PC-3 (cell line): ENCODE measurements around the gene NOP56.

Source experiments
- EZH2 ChIP-seq: fragments of 300-600 bp; sonication (generic); IDR thresholded peaks from one replicate; pipeline ENCODE4 v1.6.1; 2017; ENCODE audit warnings: antibody characterized with exemption, mild to moderate bottlenecking, low read length; ENCODE audit not compliant: unreplicated experiment
- EZH2phosphoT487 ChIP-seq: fragments of 300-600 bp; sonication (generic); IDR thresholded peaks from 2 replicates; pipeline ENCODE4 v1.6.1; 2018; ENCODE audit warnings: mild to moderate bottlenecking, antibody characterized with exemption, low read length, borderline replicate concordance
- TF ChIP-seq, protein P1 (sequence below): fragments of 300-600 bp; sonication (generic); conservative IDR thresholded peaks from 2 replicates; pipeline ENCODE4 v1.5.1; 2017; ENCODE audit warnings: antibody characterized with exemption, low read depth, mild to moderate bottlenecking, low read length

DNA sequence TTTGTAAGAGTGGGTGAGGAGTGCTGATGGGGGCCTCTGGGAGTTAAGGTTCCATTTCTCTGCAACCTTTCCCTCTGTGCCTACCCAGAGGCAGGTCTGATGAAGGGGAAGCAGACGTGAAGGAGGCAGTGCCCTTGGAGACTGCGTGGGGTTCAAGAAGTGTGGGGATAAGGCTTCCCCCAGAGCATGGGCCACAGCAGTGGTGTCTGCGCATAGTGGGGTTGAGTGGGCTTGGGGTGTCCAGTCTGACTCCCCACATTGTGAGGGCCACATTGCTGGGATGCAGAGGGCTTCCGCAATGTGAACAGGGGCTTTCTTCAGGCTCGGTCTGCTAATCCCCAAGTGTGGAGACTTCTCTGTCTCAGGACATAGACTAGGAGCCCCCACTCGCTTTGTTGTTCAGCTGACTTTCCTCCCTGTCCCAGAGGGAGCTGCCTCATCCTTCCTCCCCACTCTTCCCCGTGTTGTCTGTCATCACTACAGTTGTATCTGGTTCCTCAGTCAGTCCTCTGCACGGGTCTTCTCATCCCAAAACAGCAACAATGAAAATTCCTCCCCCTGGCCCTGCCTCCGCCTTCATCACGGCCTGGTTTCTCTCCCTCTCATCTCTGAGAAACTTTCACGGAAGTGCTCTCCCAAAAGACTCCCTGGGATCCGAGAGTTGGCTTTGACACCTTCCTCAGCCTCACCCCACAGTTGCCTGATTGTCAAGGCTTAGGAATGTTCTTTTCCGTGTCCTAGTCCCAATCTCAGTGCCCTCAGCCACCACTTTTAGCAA lies 43.0 kb downstream of the NOP56 start:
- TF ChIP-seq EZH2: no peak
- TF ChIP-seq, protein P1, sequence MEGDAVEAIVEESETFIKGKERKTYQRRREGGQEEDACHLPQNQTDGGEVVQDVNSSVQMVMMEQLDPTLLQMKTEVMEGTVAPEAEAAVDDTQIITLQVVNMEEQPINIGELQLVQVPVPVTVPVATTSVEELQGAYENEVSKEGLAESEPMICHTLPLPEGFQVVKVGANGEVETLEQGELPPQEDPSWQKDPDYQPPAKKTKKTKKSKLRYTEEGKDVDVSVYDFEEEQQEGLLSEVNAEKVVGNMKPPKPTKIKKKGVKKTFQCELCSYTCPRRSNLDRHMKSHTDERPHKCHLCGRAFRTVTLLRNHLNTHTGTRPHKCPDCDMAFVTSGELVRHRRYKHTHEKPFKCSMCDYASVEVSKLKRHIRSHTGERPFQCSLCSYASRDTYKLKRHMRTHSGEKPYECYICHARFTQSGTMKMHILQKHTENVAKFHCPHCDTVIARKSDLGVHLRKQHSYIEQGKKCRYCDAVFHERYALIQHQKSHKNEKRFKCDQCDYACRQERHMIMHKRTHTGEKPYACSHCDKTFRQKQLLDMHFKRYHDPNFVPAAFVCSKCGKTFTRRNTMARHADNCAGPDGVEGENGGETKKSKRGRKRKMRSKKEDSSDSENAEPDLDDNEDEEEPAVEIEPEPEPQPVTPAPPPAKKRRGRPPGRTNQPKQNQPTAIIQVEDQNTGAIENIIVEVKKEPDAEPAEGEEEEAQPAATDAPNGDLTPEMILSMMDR: no peak
- no peak for TF ChIP-seq EZH2phosphoT487
